Mononuclear cell (primary cell): ENCODE data around the gene NBEA. TPM values are rescaled to one million over a fixed set of nuclear protein-coding genes. Genes with fewer than 3 reads are reported as not detected.

ENCODE experiments used
- H3K27me3 ChIP-seq: 2 replicates; pipeline ENCODE4 v1.6.0; 2011; ENCODE audit warnings: low read length, control low read depth; ENCODE audit not compliant: insufficient read depth
- H3K4me1 ChIP-seq: 2 replicates; pipeline ENCODE4 v1.5.1; 2011; ENCODE audit warnings: mild to moderate bottlenecking, low read length, control low read depth; ENCODE audit not compliant: insufficient read depth
- H3K4me3 ChIP-seq: 2 replicates; pipeline ENCODE4 v1.5.1; 2011; ENCODE audit warnings: mild to moderate bottlenecking, low read length, moderate library complexity
- H3K9me3 ChIP-seq: 2 replicates; pipeline ENCODE4 v1.5.1; 2011; ENCODE audit warnings: low read depth, mild to moderate bottlenecking, control low read depth, low read length
- total RNA-seq: library from RNA; depleted of rRNA; stranded (reverse); fragments of >200 nt; gene quantifications from one replicate; pipeline ENCODE4 v1.2.3, GENCODE V29; 2012

The NBEA gene
- total RNA-seq, 1 donor: 3.3 TPM

- Histone ChIP-seq H3K4me3 (no peak overlapping the region), H3K9me3 (no peaks in the 10 kb centered on the region), H3K27me3 (no peaks in the 10 kb centered on the region), H3K4me1 (peaks cover 9% of the 10 kb centered on the region)
Observed at GRCh38 chr13:35500144-35500543, 558.1 kb downstream of the NBEA start.

GRCh38 chr13:35501661-35502235 is 559.7 kb downstream of the NBEA start:
- no peaks in the 10 kb centered on the region for H3K27me3 ChIP-seq
- no peak overlapping the region for H3K4me3 ChIP-seq
- H3K9me3 ChIP-seq: no peaks in the 10 kb centered on the region
- peaks cover under 1% of the 10 kb centered on the region for H3K4me1 ChIP-seq

DNA sequence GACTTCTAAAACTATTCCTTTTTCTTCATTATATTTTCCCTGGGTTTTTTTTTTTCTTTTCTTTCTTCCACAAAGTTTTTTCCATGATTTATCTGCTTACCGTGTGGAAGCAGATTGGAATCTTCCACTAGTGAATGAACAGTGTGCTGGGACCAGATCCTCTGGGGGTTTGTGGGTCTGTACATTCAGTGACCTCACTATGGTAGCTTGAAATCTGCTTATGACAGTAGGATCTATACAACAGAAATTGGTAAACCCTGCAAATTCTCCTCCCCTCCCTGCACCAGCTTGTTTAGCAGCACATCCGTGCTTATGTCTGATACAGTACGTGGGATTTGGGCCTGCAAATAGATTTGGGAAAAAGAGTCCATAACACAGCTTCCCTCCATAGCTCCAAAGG is 560.4 kb downstream of the NBEA start:
- no peaks in the 10 kb centered on the region for H3K4me1 ChIP-seq
- H3K4me3 ChIP-seq: no peak overlapping the region
- H3K9me3 ChIP-seq: no peaks in the 10 kb centered on the region
- no peaks in the 10 kb centered on the region for H3K27me3 ChIP-seq

- Histone ChIP-seq H3K27me3 (no peaks in the 10 kb centered on the region), H3K4me3 (no peak overlapping the region)
Observed at GRCh38 chr13:35512271-35512920, 570.3 kb downstream of the NBEA start.

GRCh38 chr13:35514061-35514477 is 572.0 kb downstream of the NBEA start:
- Histone ChIP-seq H3K9me3 (no peaks in the 10 kb centered on the region), H3K4me1 (no peaks in the 10 kb centered on the region), H3K27me3 (no peaks in the 10 kb centered on the region), H3K4me3 (no peak overlapping the region)

More at GRCh38 chr13:35512271-35512920, 570.3 kb downstream of the NBEA start:
- Histone ChIP-seq H3K9me3 (no peaks in the 10 kb centered on the region), H3K4me1 (no peaks in the 10 kb centered on the region)

DNA sequence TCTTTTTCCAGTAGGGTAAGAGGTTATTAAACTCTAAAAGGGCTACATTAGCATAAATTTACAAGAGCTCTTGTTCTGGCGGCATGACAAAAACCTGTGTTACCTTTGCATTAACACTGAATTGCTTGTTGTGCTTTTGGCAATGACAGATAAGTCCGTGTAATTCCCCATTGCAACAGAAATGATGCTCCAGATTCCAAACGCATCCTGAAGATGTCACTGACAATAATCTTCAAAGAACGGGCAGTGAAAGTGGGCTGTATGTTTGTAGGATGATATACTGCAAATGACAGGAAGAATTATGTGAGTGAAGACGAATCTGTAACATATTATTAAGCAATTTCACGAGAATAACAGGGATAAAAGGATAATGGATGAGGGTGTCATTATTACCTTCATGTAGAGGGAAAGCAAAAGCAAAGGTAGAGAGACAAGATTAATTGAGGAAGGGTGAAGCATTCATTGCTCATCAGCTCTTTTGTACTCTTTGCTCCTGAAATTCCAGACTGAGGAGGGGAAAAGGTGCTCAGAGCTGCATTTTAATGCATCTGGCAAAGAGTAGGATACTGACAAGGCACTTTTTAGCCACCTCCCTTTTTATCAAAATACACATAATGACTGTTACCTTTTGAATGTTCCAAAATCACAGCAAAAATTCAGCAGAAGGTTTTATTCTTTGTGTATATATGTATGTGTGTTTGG is 572.9 kb downstream of the NBEA start:
- H3K4me1 ChIP-seq: no peaks in the 10 kb centered on the region
- H3K4me3 ChIP-seq: no peak overlapping the region
- no peaks in the 10 kb centered on the region for H3K9me3 ChIP-seq
- no peaks in the 10 kb centered on the region for H3K27me3 ChIP-seq

GRCh38 chr13:35518337-35518946 is 576.4 kb downstream of the NBEA start:
- Histone ChIP-seq H3K4me1 (no peaks in the 10 kb centered on the region), H3K4me3 (no peak overlapping the region), H3K9me3 (no peaks in the 10 kb centered on the region), H3K27me3 (no peaks in the 10 kb centered on the region)

DNA sequence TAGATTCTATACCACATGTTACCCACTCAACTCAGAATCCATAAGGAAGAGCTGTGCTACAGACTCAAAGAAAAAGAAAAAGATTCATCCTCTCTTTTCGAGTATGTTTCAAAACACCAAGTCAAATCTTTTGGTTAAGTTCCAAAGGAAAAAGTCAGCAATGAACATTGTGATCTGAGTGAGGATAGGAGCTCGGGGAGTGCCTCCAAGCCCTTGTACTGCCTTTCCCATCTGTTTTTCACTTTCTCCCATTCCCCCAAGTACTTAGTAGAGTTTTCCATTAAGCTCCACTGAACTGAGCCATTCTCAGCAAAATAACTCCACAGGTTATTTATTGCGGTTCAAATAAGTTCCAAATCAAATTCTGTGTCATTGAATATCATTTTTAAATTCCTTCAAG is 582.1 kb downstream of the NBEA start:
- H3K9me3 ChIP-seq: no peaks in the 10 kb centered on the region
- no peaks in the 10 kb centered on the region for H3K4me1 ChIP-seq

DNA sequence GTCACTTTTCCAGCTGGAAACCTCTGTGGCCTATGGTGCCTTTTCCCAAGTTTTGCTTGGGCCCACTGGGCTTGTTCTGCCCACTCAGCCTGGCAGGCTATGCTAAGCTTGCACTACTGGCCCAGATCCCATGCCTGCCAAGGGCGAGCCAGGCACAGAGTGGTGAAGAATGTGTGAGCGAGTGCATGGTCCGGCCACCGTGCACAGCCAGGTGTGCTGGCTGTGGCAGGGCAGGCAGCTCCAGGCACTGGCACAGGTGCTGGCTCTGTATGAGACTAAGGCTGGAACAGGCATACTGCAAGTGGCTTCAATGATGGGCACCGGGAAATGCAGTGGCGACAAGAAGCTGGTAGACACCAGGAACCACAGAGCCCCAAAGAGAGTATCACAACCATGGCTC is 584.5 kb downstream of the NBEA start:
- Histone ChIP-seq H3K9me3 (no peaks in the 10 kb centered on the region), H3K27me3 (no peaks in the 10 kb centered on the region), H3K4me1 (no peaks in the 10 kb centered on the region), H3K4me3 (no peak overlapping the region)

More for the DNA sequence above, 582.1 kb downstream of the NBEA start:
- H3K27me3 ChIP-seq: no peaks in the 10 kb centered on the region
- no peak overlapping the region for H3K4me3 ChIP-seq

- no peak overlapping the region for H3K4me3 ChIP-seq
- H3K4me1 ChIP-seq: no peaks in the 10 kb centered on the region
- no peaks in the 10 kb centered on the region for H3K9me3 ChIP-seq
- no peaks in the 10 kb centered on the region for H3K27me3 ChIP-seq
Observed at GRCh38 chr13:35527451-35527850, 585.4 kb downstream of the NBEA start.

GRCh38 chr13:35530147-35530546 is 588.1 kb downstream of the NBEA start:
- H3K4me3 ChIP-seq: no peak overlapping the region
- no peaks in the 10 kb centered on the region for H3K9me3 ChIP-seq
- no peaks in the 10 kb centered on the region for H3K4me1 ChIP-seq
- H3K27me3 ChIP-seq: no peaks in the 10 kb centered on the region

- H3K27me3 ChIP-seq: no peaks in the 10 kb centered on the region
- H3K9me3 ChIP-seq: no peaks in the 10 kb centered on the region
- no peaks in the 10 kb centered on the region for H3K4me1 ChIP-seq
- H3K4me3 ChIP-seq: no peak overlapping the region
Observed at GRCh38 chr13:35530581-35530980, 588.5 kb downstream of the NBEA start.

GRCh38 chr13:35531526-35531925 is 589.5 kb downstream of the NBEA start:
- Histone ChIP-seq H3K27me3 (no peaks in the 10 kb centered on the region), H3K4me1 (no peaks in the 10 kb centered on the region), H3K9me3 (no peaks in the 10 kb centered on the region), H3K4me3 (no peak overlapping the region)

DNA sequence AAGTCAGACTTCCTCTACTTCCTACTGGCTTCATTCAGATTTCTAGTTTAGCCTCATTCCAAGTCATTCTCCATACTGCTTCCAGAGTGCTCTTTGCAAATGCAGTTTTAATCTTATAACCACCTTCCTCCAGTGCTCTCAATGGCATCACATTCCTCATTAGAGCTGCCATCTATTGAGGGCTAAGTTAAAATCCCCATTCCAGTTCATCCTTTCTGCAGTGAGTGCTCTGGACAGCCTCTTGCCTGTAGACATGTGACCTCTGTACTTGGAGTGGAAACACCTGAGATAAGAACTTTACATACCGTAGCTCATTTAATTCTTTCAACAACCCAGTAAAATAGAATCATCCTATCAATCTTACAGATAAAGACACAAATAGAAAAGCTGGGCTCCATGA is 592.3 kb downstream of the NBEA start:
- no peaks in the 10 kb centered on the region for H3K4me1 ChIP-seq
- no peaks in the 10 kb centered on the region for H3K9me3 ChIP-seq
- no peak overlapping the region for H3K4me3 ChIP-seq
- no peaks in the 10 kb centered on the region for H3K27me3 ChIP-seq

GRCh38 chr13:35548790-35549189 is 606.7 kb downstream of the NBEA start:
- H3K27me3 ChIP-seq: no peaks in the 10 kb centered on the region
- no peaks in the 10 kb centered on the region for H3K4me1 ChIP-seq
- H3K9me3 ChIP-seq: no peaks in the 10 kb centered on the region
- no peak overlapping the region for H3K4me3 ChIP-seq
